Mucosa of descending colon (tissue), 3 donors: ENCODE data around the gene EYA4. TPM values are rescaled to one million over a fixed set of nuclear protein-coding genes. Genes with fewer than 3 reads are reported as not detected.

Source experiments
- ATAC-seq: fragments of 200-7000 bp; cut with Tn5 transposase; one replicate; pipeline ENCODE4 v1.9.1; 2020; ENCODE audit warnings: mild to moderate bottlenecking, moderate library complexity
- DNase-seq, 3 donors: peaks; one replicate each; pipeline ENCODE4 v3.0.0-alpha.2; 2020
- H3K36me3 ChIP-seq: fragments of 200-600 bp; one replicate; pipeline ENCODE4 v1.8.0; 2021; ENCODE audit warnings: low read depth, mild to moderate bottlenecking
- H3K4me1 ChIP-seq: fragments of 200-600 bp; one replicate; pipeline ENCODE4 v1.8.0; 2021; ENCODE audit warnings: low read depth, mild to moderate bottlenecking
- H3K4me3 ChIP-seq: fragments of 200-600 bp; one replicate; pipeline ENCODE4 v1.8.0; 2021; ENCODE audit warnings: mild to moderate bottlenecking
- H3K9me3 ChIP-seq: fragments of 200-600 bp; one replicate; pipeline ENCODE4 v1.8.0; 2021; ENCODE audit warnings: mild to moderate bottlenecking
- intact Hi-C, 2 donors: fragments of 100-400 bp; cut with DNase I in 1 of 2; cut with micrococcal nuclease in 1 of 2; formaldehyde crosslinking; loops; one replicate each; pipeline versions ENCODE4 v1.11.0 to v1.11.1; 2022; cut with DNase I, micrococcal nuclease
- total RNA-seq, 3 donors: library from RNA; stranded (reverse); fragmentation: NEBNext Ultra II Directional in 2 of 3; extraction: Animal tissue kit (Norgen Biotek cat#: 25700) in 2 of 3; gene quantifications; one replicate each; pipeline versions ENCODE4 v1.2.1 to v1.2.4, GENCODE V29; 2021 to 2023
- TF ChIP-seq, protein P1 (sequence below): fragments of 200-600 bp; IDR thresholded peaks from one replicate; pipeline ENCODE4 v1.8.0; 2022; ENCODE audit warnings: antibody characterized with exemption, mild to moderate bottlenecking
- donor health status: DM: no; HTN: no; CAD: no; lungs with moderate emphysema.
- donor health status: DM: no; HTN: no; CAD: no.
- donor health status: DM: no; HTN: yes; CAD: no.

EYA4 gene
- total RNA-seq, 3 donors from 2014 or later: 0.41 to 0.66 TPM; not detected in 1

DNA sequence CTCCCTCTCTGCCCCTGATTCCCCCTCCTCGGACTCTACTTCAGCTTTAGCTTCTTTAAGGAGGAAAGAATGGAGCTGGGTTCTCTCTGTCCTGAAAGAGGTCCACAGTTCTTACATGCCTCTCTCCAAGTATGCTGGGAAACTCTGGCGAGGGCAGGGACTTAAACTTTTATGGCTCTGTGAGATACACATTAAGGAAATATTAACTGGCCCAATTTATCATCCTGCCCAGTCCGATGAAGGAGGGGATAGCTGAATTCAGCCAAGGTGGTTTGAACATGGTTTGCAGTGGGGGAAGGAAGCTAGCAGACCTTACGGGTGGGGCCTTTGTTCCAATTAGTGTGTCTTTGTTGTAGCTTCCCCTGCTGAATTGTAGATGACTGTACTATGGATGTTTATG lies 121.7 kb downstream of the EYA4 start:
- no peaks in the 10 kb centered on the region for H3K9me3 ChIP-seq
- intact Hi-C loops: no loop called here
- DNase-seq (no peak), ATAC-seq (no peak)
- H3K4me3 ChIP-seq: no peak overlapping the region
- TF ChIP-seq, protein P1, sequence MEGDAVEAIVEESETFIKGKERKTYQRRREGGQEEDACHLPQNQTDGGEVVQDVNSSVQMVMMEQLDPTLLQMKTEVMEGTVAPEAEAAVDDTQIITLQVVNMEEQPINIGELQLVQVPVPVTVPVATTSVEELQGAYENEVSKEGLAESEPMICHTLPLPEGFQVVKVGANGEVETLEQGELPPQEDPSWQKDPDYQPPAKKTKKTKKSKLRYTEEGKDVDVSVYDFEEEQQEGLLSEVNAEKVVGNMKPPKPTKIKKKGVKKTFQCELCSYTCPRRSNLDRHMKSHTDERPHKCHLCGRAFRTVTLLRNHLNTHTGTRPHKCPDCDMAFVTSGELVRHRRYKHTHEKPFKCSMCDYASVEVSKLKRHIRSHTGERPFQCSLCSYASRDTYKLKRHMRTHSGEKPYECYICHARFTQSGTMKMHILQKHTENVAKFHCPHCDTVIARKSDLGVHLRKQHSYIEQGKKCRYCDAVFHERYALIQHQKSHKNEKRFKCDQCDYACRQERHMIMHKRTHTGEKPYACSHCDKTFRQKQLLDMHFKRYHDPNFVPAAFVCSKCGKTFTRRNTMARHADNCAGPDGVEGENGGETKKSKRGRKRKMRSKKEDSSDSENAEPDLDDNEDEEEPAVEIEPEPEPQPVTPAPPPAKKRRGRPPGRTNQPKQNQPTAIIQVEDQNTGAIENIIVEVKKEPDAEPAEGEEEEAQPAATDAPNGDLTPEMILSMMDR: no peak
- H3K4me1 ChIP-seq: no peaks in the 10 kb centered on the region
- H3K36me3 ChIP-seq: no peaks in the 10 kb centered on the region

DNA sequence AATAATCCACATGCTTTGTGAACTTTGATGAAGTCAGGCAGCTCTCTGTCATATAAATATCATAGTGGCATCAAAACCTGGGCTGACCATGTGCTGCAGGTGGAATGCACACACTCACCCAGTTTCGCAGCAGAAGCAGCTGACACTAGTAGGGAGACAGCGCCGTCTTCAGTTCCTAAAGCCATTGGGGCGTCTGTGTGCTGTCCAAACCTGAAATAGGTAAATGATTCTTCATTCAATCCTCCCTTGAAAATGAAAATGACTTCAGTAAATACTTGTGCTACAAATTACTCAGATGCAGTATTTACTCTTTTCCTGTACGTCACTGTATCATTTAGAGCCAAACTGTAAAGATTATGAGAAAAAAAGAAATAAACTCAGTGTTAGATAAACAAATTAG lies 127.5 kb downstream of the EYA4 start:
- no peaks in the 10 kb centered on the region for H3K36me3 ChIP-seq
- no peak overlapping the region for H3K4me3 ChIP-seq
- TF ChIP-seq, protein P1: no peak
- intact Hi-C loops: no loop called here
- H3K9me3 ChIP-seq: no peaks in the 10 kb centered on the region
- H3K4me1 ChIP-seq: no peaks in the 10 kb centered on the region
- ATAC-seq: no peak
- DNase-seq: no peak

DNA sequence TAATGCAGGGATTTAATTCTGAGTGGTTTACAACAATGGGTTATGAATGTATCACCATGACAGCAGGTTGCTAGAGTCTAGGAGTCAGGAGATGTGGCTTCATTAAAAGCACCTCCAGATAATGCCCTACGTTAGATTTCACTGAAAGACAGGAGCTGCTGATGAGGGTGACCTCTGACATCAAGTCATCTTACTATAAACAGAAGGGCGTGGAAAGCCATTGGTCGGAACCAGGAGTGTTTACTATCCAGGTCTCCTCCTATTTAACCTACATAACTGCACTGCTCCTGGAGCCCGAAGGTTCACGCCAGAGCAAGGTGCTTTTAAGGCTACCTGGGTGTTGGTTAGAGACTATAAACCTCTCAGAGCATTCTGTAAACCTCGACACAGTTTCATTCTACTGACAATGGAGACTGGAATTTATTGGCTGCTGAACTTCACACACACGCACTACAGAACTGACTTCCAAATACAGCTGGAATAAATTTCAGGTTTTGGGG lies 128.7 kb downstream of the EYA4 start:
- H3K9me3 ChIP-seq: no peaks in the 10 kb centered on the region
- no peaks in the 10 kb centered on the region for H3K36me3 ChIP-seq
- intact Hi-C loops: no loop called here
- DNase-seq (no peak), ATAC-seq (peak; percentile 28)
- no peaks in the 10 kb centered on the region for H3K4me1 ChIP-seq
- TF ChIP-seq, protein P1: no peak
- no peak overlapping the region for H3K4me3 ChIP-seq

DNA sequence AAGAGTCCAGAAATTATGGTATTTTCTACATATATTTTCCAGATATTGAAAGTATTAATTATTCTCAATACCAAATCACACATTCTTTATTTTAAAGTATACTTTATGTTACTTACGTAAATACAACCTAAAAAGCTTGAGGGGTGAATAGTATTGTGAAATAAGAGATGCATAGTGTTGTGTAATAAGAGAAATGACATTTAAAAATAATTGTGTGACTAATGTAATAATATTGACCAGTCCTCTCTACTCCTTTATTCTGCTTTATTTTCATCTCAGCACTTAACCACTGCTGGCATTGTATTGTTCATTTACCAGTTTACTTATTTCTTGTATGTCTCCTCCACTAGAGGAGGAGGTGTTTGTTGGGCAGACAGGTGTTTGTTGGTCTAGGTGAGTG lies 135.6 kb downstream of the EYA4 start:
- H3K36me3 ChIP-seq: no peaks in the 10 kb centered on the region
- intact Hi-C loops: no loop called here
- no peaks in the 10 kb centered on the region for H3K4me1 ChIP-seq
- TF ChIP-seq, protein P1: no peak
- H3K9me3 ChIP-seq: no peaks in the 10 kb centered on the region
- ATAC-seq: no peak
- no peak for DNase-seq
- no peak overlapping the region for H3K4me3 ChIP-seq

DNA sequence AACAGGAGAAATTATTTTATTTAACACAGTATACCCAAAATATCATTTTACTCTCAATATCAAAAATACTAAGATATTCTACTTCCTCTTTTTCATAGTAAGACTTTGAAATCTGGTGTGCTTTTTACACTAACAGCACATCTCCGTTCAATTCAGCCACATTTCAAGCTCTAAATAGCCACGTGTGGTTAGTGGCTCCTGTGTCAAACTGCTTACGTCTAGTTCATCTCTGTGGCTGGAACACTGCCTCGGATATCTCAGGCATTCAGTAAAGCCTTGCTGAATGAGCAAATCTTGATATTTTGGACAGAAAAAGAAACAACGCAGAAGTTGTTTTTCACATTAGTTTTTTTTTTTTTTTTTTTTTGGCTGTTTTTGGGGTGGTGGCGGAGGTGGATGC lies 136.1 kb downstream of the EYA4 start:
- intact Hi-C loops: no loop called here
- no peak for DNase-seq
- TF ChIP-seq, protein P1: no peak
- no peaks in the 10 kb centered on the region for H3K4me1 ChIP-seq
- H3K9me3 ChIP-seq: no peaks in the 10 kb centered on the region
- H3K36me3 ChIP-seq: no peaks in the 10 kb centered on the region
- H3K4me3 ChIP-seq: no peak overlapping the region
- ATAC-seq: no peak

DNA sequence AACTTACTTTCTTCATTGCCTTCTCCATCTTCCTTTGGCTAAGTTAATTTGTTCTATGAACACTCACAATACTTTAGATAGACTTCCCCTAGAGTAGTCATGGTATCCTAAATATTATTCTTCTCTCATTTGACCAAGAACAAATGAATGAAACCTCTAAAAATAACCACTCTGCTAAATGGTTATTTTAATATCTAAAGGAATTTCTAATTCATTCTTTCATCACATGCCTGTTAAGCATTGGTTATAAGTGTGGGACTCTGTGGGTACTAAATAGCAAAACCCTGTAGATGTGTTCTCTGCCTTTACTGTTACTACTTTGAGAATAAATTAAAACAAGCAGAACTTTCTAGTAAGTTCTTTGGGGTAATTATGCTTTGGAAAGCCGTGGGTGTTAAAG lies 138.9 kb downstream of the EYA4 start:
- intact Hi-C loops: no loop called here

More for the DNA sequence above, 138.9 kb downstream of the EYA4 start:
- DNase-seq (no peak), ATAC-seq (no peak)
- no peaks in the 10 kb centered on the region for H3K36me3 ChIP-seq
- no peaks in the 10 kb centered on the region for H3K4me1 ChIP-seq
- no peak overlapping the region for H3K4me3 ChIP-seq
- no peaks in the 10 kb centered on the region for H3K9me3 ChIP-seq
- TF ChIP-seq, protein P1: no peak
